Peyer's patch (tissue), 4 donors: ENCODE measurements around the gene APOL2. TPM values are rescaled to one million over a fixed set of nuclear protein-coding genes. Genes with fewer than 3 reads are reported as not detected.

ENCODE experiments used
- DNase-seq, 3 donors: peaks; one replicate each; pipeline ENCODE4 v3.0.0-alpha.2; 2017 to 2019
- H3K27ac ChIP-seq, 4 donors: fragments of 200-600 bp; sonication (generic); one replicate each; pipeline ENCODE4 v1.5.1; 2016 to 2019
- H3K27me3 ChIP-seq, 2 donors: fragments of 200-600 bp; sonication (generic); one replicate each; pipeline ENCODE4 v1.5.1; 2019
- H3K36me3 ChIP-seq, 3 donors: fragments of 200-600 bp; sonication (generic); one replicate each; pipeline ENCODE4 v1.5.1; 2016 to 2019
- H3K4me1 ChIP-seq, 4 donors: fragments of 200-600 bp; sonication (generic); one replicate each; pipeline ENCODE4 v1.5.1; 2016 to 2019
- H3K4me3 ChIP-seq, 4 donors: fragments of 200-600 bp; sonication (generic); 1 replicate in 3 of 4; 2 replicates in 1 of 4; pipeline ENCODE4 v1.5.1; 2016 to 2019; ENCODE audit warnings: mild to moderate bottlenecking in 1 of 4
- H3K9me3 ChIP-seq, 4 donors: fragments of 200-600 bp; sonication (generic); one replicate each; pipeline ENCODE4 v1.5.1; 2016 to 2019; ENCODE audit warnings: mild to moderate bottlenecking in 1 of 4
- CTCF ChIP-seq, 6 experiments: fragments of 450-650 bp in 4 of 6; fragments of 200-600 bp in 2 of 6; sonication (generic) in 1 of 6; IDR thresholded peaks; one replicate each; pipeline ENCODE4 v1.5.1; 2017 to 2019; ENCODE audit warnings: antibody characterized with exemption in 6 of 6, mild to moderate bottlenecking in 3 of 6, moderate library complexity in 1 of 6
- POLR2A ChIP-seq, 2 donors: fragments of 450-650 bp; IDR thresholded peaks; one replicate each; pipeline ENCODE4 v1.5.1; 2017; ENCODE audit warnings: antibody characterized with exemption in 2 of 2, mild to moderate bottlenecking in 2 of 2, moderate library complexity in 2 of 2
- small RNA-seq, 2 donors: library from RNA; depleted of rRNA; stranded (forward); fragments of <200 nt; gene quantifications; one replicate each; pipeline ENCODE3, GENCODE V24; 2016
- total RNA-seq, 4 donors: library from RNA; depleted of rRNA; stranded (reverse); fragments of >200 nt; gene quantifications; one replicate each; pipeline ENCODE4 v1.1.0, GENCODE V29; 2016

Gene APOL2
- total RNA-seq, 4 donors from 2014 or later: 48.7 to 55.2 (median 52.3) TPM

- TF ChIP-seq POLR2A (IDR thresholded peaks at IDR 0.05) (no peak), CTCF (IDR thresholded peaks at IDR 0.05) (no peak)
- Histone ChIP-seq H3K4me1 (no peaks in the 10 kb centered on the region), H3K36me3 (no peaks in the 10 kb centered on the region), H3K27me3 (no peaks in the 10 kb centered on the region), H3K4me3 (no peak overlapping the region), H3K27ac (no peak overlapping the region), H3K9me3 (no peaks in the 10 kb centered on the region)
- DNase-seq: no peak
These were observed 62.2 kb downstream of the APOL2 start for GRCh38 chr22:36177160-36177559.

Small RNA genes lying within 50 kb of the gene (small RNA-seq; reads per million reads assigned to genes)
- 0 to 0.19 reads per million in 2 donors for gene MIR6819

Other genes starting within 250 kb of the APOL2 start
- gene RBFOX2, start 210.7 kb downstream of the APOL2 start, total RNA-seq: 10 to 100 TPM; 39.4 to 80.0 (median 52.9) TPM
- 10 to 100 TPM; 14.8 to 98.2 (median 16.5) TPM for gene APOL3, start 78.8 kb downstream of the APOL2 start, total RNA-seq
- 1 to 10 TPM in 2 of 4 donors, under 1 TPM in 1, not detected in 1; 0.35 to 3.3 (median 2.5) TPM for gene APOL4, start 37.7 kb downstream of the APOL2 start, total RNA-seq
- gene APOL1, start 13.6 kb upstream of the APOL2 start, total RNA-seq: 10 to 100 TPM; 12.2 to 23.9 (median 19.8) TPM
- gene MYH9, start 148.4 kb upstream of the APOL2 start, total RNA-seq: 100 to 1,000 TPM; 337 to 553 (median 433) TPM
- 100 to 1,000 TPM in 1 of 4 donors, 10 to 100 TPM in 3; 75.7 to 116 (median 92.9) TPM for gene TXN2, start 242.1 kb upstream of the APOL2 start, total RNA-seq